ENCODE results near the gene TBC1D3H.
"Not testable (repeated sequence)": the region's sequence is repeated elsewhere in the genome, so short reads cannot be mapped to it uniquely, and the experiment has no call there.

Gene TBC1D3H

GRCh38 chr17:36388385-36389245, at the start of gene TBC1D3H:
TSS of gene TBC1D3H (minus strand) at chr17:36388435. CDS start at chr17:36386895, 1,540 bp downstream.
- not testable (repeated sequence) for DNase-seq

- not testable (repeated sequence) for DNase-seq
Measured at GRCh38 chr17:36428891-36429290, 40.7 kb upstream of the TBC1D3H start.

- DNase-seq: not testable (repeated sequence)
Measured at GRCh38 chr17:36415180-36415941, 27.1 kb upstream of the TBC1D3H start.

- DNase-seq: not testable (repeated sequence)
Measured at GRCh38 chr17:36390943-36391645, 2.9 kb upstream of the TBC1D3H start.

- not testable (repeated sequence) for DNase-seq
Measured at GRCh38 chr17:36375938-36376337, 12.3 kb downstream of the TBC1D3H start.

- not testable (repeated sequence) for DNase-seq
Measured at GRCh38 chr17:36362496-36362895, 25.7 kb downstream of the TBC1D3H start.

All from CD4-positive, alpha-beta T cell treated with Interferon gamma for 1 hour (primary cell).